Fibroblast of lung (primary cell): ENCODE data around the gene PHTF2. TPM values are rescaled to one million over a fixed set of nuclear protein-coding genes. Genes with fewer than 3 reads are reported as not detected.

ENCODE experiments used
- DNase-seq, 2 donors: peaks; one replicate each; pipeline versions ENCODE4 v3.0.0 to v3.0.0-alpha.2; 2010; ENCODE audit warnings: low read depth in 2 of 2
- H2AFZ ChIP-seq: 2 replicates; pipeline ENCODE4 v1.5.1; 2012; ENCODE audit warnings: low read length, control low read depth, inconsistent platforms
- H3K27ac ChIP-seq: 2 replicates; pipeline ENCODE4 v1.5.1; 2011; ENCODE audit warnings: low read length, control low read depth; ENCODE audit not compliant: insufficient read depth
- H3K27me3 ChIP-seq: 2 replicates; pipeline ENCODE4 v1.5.1; 2011; ENCODE audit warnings: mild to moderate bottlenecking, low read length; ENCODE audit not compliant: control insufficient read depth, insufficient read depth
- H3K36me3 ChIP-seq: 2 replicates; pipeline ENCODE4 v1.5.1; 2011; ENCODE audit warnings: low read length; ENCODE audit not compliant: control insufficient read depth, insufficient read depth
- H3K4me1 ChIP-seq: 2 replicates; pipeline ENCODE4 v1.5.1; 2011; ENCODE audit warnings: low read length; ENCODE audit not compliant: control insufficient read depth, insufficient read depth; ENCODE audit errors: extremely low read depth
- H3K4me2 ChIP-seq: 2 replicates; pipeline ENCODE4 v1.5.1; 2011; ENCODE audit warnings: low read length, control low read depth; ENCODE audit not compliant: insufficient read depth; ENCODE audit errors: extremely low read depth
- H3K4me3 ChIP-seq, 4 experiments: fragments of 200-600 bp in 1 of 4; sonication (generic) in 1 of 4; replicated peaks in 1 of 4; 2 replicates each; pipeline ENCODE4 v1.5.1; 2011 to 2016; ENCODE audit warnings: low read length in 4 of 4, low read depth in 3 of 4, mild to moderate bottlenecking in 3 of 4, control low read depth in 2 of 4, inconsistent platforms in 1 of 4, mixed read lengths in 1 of 4; ENCODE audit not compliant: insufficient read depth in 1 of 4; ENCODE audit errors: control extremely low read depth in 1 of 4
- H3K79me2 ChIP-seq: 2 replicates; pipeline ENCODE4 v1.5.1; 2012; ENCODE audit warnings: mild to moderate bottlenecking, low read length, inconsistent platforms; ENCODE audit not compliant: control insufficient read depth, insufficient read depth
- H3K9ac ChIP-seq: 2 replicates; pipeline ENCODE4 v1.5.1; 2011; ENCODE audit warnings: mild to moderate bottlenecking, low read length, control low read depth; ENCODE audit not compliant: insufficient read depth
- H3K9me3 ChIP-seq: 2 replicates; pipeline ENCODE4 v1.5.1; 2012; ENCODE audit warnings: low read depth, low read length; ENCODE audit not compliant: control insufficient read depth, insufficient read depth
- H4K20me1 ChIP-seq: 2 replicates; pipeline ENCODE4 v1.5.1; 2011; ENCODE audit warnings: low read length; ENCODE audit not compliant: control insufficient read depth, insufficient read depth; ENCODE audit errors: extremely low read depth
- CTCF ChIP-seq, 2 donors: IDR thresholded peaks in 1 of 2; conservative IDR thresholded peaks in 1 of 2; 1 replicate in 1 of 2; 2 replicates in 1 of 2; pipeline ENCODE4 v1.5.1; 2011 to 2012; ENCODE audit warnings: low read length in 2 of 2, control low read depth in 1 of 2, inconsistent platforms in 1 of 2, low read depth in 1 of 2, mild to moderate bottlenecking in 1 of 2
- EZH2 ChIP-seq: IDR thresholded peaks from 2 replicates; pipeline ENCODE4 v1.5.1; 2012; ENCODE audit warnings: low read length, control low read depth, mild to moderate bottlenecking; ENCODE audit errors: missing control alignments
- polyA plus RNA-seq, 2 donors: library from polyadenylated mRNA; depleted of rRNA in 1 of 2; stranded (reverse) in 1 of 2; unstranded in 1 of 2; fragments of >200 nt; gene quantifications; 2 replicates each; pipeline ENCODE4 v1.2.1, GENCODE V29; 2011 to 2012; ENCODE audit warnings: missing spikeins in 1 of 2
- total RNA-seq: library from RNA; depleted of rRNA; stranded (reverse); fragments of >200 nt; gene quantifications from 2 replicates; pipeline ENCODE4 v1.2.1, GENCODE V29; 2014

Gene PHTF2
- total and polyA plus RNA-seq, 2 donors (not counting 1 experiment from before 2014, with no cell fraction given): 25.9 to 64.4 TPM

DNA sequence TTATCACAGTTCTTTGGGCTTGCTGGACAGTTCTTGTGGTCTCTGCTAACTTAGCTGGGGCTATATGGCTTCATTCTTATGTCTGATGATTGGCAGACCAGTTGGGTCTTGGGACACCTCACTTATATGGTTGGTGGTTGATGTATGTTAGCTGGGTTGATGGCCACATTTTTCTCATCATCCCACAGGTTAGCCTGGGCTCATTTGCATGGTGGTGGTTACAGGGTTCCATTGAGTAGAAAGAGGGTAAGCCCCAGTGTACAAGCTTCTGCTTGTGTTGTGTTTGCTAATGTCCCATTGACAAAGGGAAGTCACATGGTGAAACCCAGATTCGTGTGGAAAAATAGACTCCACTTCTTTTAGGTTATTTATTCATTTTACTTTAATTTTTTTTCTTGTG, 41.0 kb upstream of the PHTF2 start:
- no peak overlapping the region for H2AFZ ChIP-seq
- no peak overlapping the region for H3K4me2 ChIP-seq
- no peaks in the 10 kb centered on the region for H4K20me1 ChIP-seq
- no peak for DNase-seq
- H3K79me2 ChIP-seq: peaks cover 3% of the 10 kb centered on the region
- H3K27ac ChIP-seq: no peak overlapping the region
- H3K9ac ChIP-seq: no peak overlapping the region
- no peaks in the 10 kb centered on the region for H3K4me1 ChIP-seq
- H3K9me3 ChIP-seq: no peaks in the 10 kb centered on the region
- TF ChIP-seq CTCF (conservative IDR thresholded peaks at IDR 0.05 in 1 of 2, IDR thresholded peaks at IDR 0.05 in 1 of 2; ENCODE audit: low read depth in 1 of 2, low read length in 2 of 2) (no peak), EZH2 (no peak)
- H3K27me3 ChIP-seq: no peaks in the 10 kb centered on the region
- H3K4me3 ChIP-seq: no peak overlapping the region
- H3K36me3 ChIP-seq: no peaks in the 10 kb centered on the region

DNA sequence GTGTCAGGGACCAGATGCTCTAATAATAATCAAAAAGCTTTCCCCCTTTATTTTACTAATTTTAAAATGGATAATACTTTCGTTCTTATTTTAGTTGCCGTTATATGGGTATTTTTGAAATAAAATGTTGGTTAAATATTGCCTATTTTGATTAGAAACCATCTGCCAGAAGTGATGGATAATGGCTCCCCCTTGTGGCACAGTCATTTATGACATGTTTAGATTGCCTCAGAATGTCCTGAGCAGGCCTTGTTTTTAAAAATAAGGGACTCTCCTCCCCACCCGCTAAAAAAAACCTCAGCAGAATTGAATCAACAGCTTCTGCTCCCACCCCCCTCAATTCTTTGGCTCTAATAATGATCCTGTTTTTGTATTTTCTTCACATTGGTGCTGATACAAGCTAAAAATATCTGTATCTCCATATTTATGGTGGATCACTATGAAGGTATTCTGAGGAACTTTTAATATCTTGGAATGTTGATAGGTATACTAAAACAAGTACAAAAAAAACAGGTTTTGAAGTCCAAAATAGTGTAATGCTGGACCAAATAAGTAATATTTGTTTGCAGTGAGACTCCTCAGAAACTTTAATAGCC, 39.2 kb upstream of the PHTF2 start:
- Histone ChIP-seq H3K4me1 (no peaks in the 10 kb centered on the region), H3K79me2 (peaks cover 3% of the 10 kb centered on the region), H3K9me3 (no peaks in the 10 kb centered on the region), H3K4me2 (peak overlapping the region; percentile 50), H3K27me3 (no peaks in the 10 kb centered on the region), H2AFZ (no peak overlapping the region), H3K4me3 (no peak overlapping the region), H3K36me3 (no peaks in the 10 kb centered on the region), H3K27ac (no peak overlapping the region), H4K20me1 (no peaks in the 10 kb centered on the region), H3K9ac (no peak overlapping the region)
- TF ChIP-seq EZH2 (no peak), CTCF (conservative IDR thresholded peaks at IDR 0.05 in 1 of 2, IDR thresholded peaks at IDR 0.05 in 1 of 2; ENCODE audit: low read depth in 1 of 2, low read length in 2 of 2) (peak; percentile 72 to 84)
- peak; percentile 42 to 84 for DNase-seq

- no peak for DNase-seq
- Histone ChIP-seq H3K4me2 (no peak overlapping the region), H3K27me3 (no peaks in the 10 kb centered on the region), H3K9me3 (no peaks in the 10 kb centered on the region), H3K9ac (no peak overlapping the region), H2AFZ (no peak overlapping the region), H3K4me3 (no peak overlapping the region), H4K20me1 (no peaks in the 10 kb centered on the region), H3K36me3 (no peaks in the 10 kb centered on the region), H3K4me1 (no peaks in the 10 kb centered on the region), H3K27ac (no peak overlapping the region), H3K79me2 (peaks cover 3% of the 10 kb centered on the region)
- TF ChIP-seq CTCF (conservative IDR thresholded peaks at IDR 0.05 in 1 of 2, IDR thresholded peaks at IDR 0.05 in 1 of 2; ENCODE audit: low read depth in 1 of 2, low read length in 2 of 2): no peak
- TF ChIP-seq EZH2: no peak
These were observed 37.6 kb upstream of the PHTF2 start for GRCh38 chr7:77760809-77761453.
